Astrocyte (in vitro differentiated cells and primary cell): ENCODE results near the gene SC5D. TPM values are rescaled to one million over a fixed set of nuclear protein-coding genes. Genes with fewer than 3 reads are reported as not detected.

Experiments used
- DNase-seq: peaks from one replicate; pipeline ENCODE4 v3.0.0-alpha.2; 2010; ENCODE audit warnings: low read depth
- FAIRE-seq: peaks from 2 replicates; lab custom pipeline; 2011; peaks lifted over from hg19 to GRCh38; lab: Jason Lieb, UNC
- H2AFZ ChIP-seq: 2 replicates; pipeline ENCODE4 v1.6.0; 2012; ENCODE audit warnings: low read depth, low read length, inconsistent platforms
- H3K27ac ChIP-seq: 2 replicates; pipeline ENCODE4 v1.5.1; 2011; ENCODE audit warnings: low read depth, low read length, inconsistent platforms
- H3K27me3 ChIP-seq: 2 replicates; pipeline ENCODE4 v1.6.0; 2011; ENCODE audit warnings: low read length, inconsistent platforms; ENCODE audit not compliant: insufficient read depth
- H3K36me3 ChIP-seq: 2 replicates; pipeline ENCODE4 v1.5.1; 2011; ENCODE audit warnings: low read length, inconsistent platforms; ENCODE audit not compliant: insufficient read depth
- H3K4me1 ChIP-seq: 2 replicates; pipeline ENCODE4 v1.5.1; 2011; ENCODE audit warnings: low read length, inconsistent platforms; ENCODE audit not compliant: insufficient read depth
- H3K4me2 ChIP-seq: 2 replicates; pipeline ENCODE4 v1.6.0; 2012; ENCODE audit warnings: low read length, inconsistent platforms
- H3K4me3 ChIP-seq: 2 replicates; pipeline ENCODE4 v1.5.1; 2011; ENCODE audit warnings: low read depth, mild to moderate bottlenecking, low read length, inconsistent platforms; ENCODE audit not compliant: insufficient read depth
- H3K79me2 ChIP-seq: 2 replicates; pipeline ENCODE4 v1.6.0; 2012; ENCODE audit warnings: mild to moderate bottlenecking, low read length, inconsistent platforms; ENCODE audit not compliant: insufficient read depth
- H3K9ac ChIP-seq: 2 replicates; pipeline ENCODE4 v1.6.0; 2012; ENCODE audit warnings: mild to moderate bottlenecking, low read length, inconsistent platforms
- H3K9me3 ChIP-seq: 2 replicates; pipeline ENCODE4 v1.5.1; 2012; ENCODE audit warnings: low read depth, mild to moderate bottlenecking, low read length, inconsistent platforms; ENCODE audit not compliant: insufficient read depth
- H4K20me1 ChIP-seq: 2 replicates; pipeline ENCODE4 v1.6.0; 2012; ENCODE audit warnings: low read length, inconsistent platforms; ENCODE audit not compliant: insufficient read depth
- H3K27ac Mint-ChIP-seq: one replicate; pipeline ENCODE4 v1.8.0; 2021; ENCODE audit warnings: mild to moderate bottlenecking, mixed read lengths; ENCODE audit not compliant: unreplicated experiment
- H3K27me3 Mint-ChIP-seq: one replicate; pipeline ENCODE4 v1.8.0; 2021; ENCODE audit warnings: low read depth, mixed read lengths; ENCODE audit not compliant: unreplicated experiment
- H3K36me3 Mint-ChIP-seq: one replicate; pipeline ENCODE4 v1.8.0; 2021; ENCODE audit warnings: low read depth, mixed read lengths; ENCODE audit not compliant: unreplicated experiment
- H3K4me1 Mint-ChIP-seq: one replicate; pipeline ENCODE4 v1.8.0; 2021; ENCODE audit warnings: low read depth, mixed read lengths; ENCODE audit not compliant: unreplicated experiment
- H3K4me3 Mint-ChIP-seq: one replicate; pipeline ENCODE4 v1.8.0; 2021; ENCODE audit warnings: mild to moderate bottlenecking, moderate library complexity, mixed read lengths; ENCODE audit not compliant: unreplicated experiment
- H3K9me3 Mint-ChIP-seq: one replicate; pipeline ENCODE4 v1.8.0; 2021; ENCODE audit warnings: mild to moderate bottlenecking, mixed read lengths; ENCODE audit not compliant: unreplicated experiment
- EZH2 ChIP-seq: IDR thresholded peaks from 2 replicates; pipeline ENCODE4 v1.6.1; 2012; ENCODE audit warnings: mild to moderate bottlenecking, low read length, inconsistent platforms; ENCODE audit not compliant: insufficient read depth
- total RNA-seq: library from RNA; stranded (reverse); gene quantifications from 2 replicates; pipeline ENCODE4 v1.2.1, GENCODE V29; 2021
- TF ChIP-seq, protein P1 (sequence below): IDR thresholded peaks from 2 replicates; pipeline ENCODE4 v1.5.1; 2011; ENCODE audit warnings: low read depth, mild to moderate bottlenecking, inconsistent platforms, low read length, moderate library complexity; ENCODE audit not compliant: insufficient read depth

The SC5D gene
- total RNA-seq, 1 donor from 2014 or later: 81.8 TPM

GRCh38 chr11:121257289-121257688 is 35.3 kb upstream of the SC5D start:
- Histone ChIP-seq H3K4me2 (no peak overlapping the region), H3K79me2 (no peaks in the 10 kb centered on the region), H3K36me3 (no peaks in the 10 kb centered on the region), H4K20me1 (no peaks in the 10 kb centered on the region), H3K27ac (no peak overlapping the region), H3K27me3 (no peaks in the 10 kb centered on the region), H3K9ac (no peak overlapping the region), H3K4me1 (no peaks in the 10 kb centered on the region), H3K9me3 (no peaks in the 10 kb centered on the region), H3K4me3 (no peak overlapping the region), H2AFZ (no peak overlapping the region)
- FAIRE-seq: no peak
- Mint-ChIP-seq H3K27ac (no peak overlapping the region), H3K36me3 (no peaks in the 10 kb centered on the region), H3K27me3 (no peaks in the 10 kb centered on the region), H3K4me1 (no peaks in the 10 kb centered on the region), H3K4me3 (no peak overlapping the region), H3K9me3 (no peaks in the 10 kb centered on the region)
- TF ChIP-seq, protein P1, sequence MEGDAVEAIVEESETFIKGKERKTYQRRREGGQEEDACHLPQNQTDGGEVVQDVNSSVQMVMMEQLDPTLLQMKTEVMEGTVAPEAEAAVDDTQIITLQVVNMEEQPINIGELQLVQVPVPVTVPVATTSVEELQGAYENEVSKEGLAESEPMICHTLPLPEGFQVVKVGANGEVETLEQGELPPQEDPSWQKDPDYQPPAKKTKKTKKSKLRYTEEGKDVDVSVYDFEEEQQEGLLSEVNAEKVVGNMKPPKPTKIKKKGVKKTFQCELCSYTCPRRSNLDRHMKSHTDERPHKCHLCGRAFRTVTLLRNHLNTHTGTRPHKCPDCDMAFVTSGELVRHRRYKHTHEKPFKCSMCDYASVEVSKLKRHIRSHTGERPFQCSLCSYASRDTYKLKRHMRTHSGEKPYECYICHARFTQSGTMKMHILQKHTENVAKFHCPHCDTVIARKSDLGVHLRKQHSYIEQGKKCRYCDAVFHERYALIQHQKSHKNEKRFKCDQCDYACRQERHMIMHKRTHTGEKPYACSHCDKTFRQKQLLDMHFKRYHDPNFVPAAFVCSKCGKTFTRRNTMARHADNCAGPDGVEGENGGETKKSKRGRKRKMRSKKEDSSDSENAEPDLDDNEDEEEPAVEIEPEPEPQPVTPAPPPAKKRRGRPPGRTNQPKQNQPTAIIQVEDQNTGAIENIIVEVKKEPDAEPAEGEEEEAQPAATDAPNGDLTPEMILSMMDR: no peak
- no peak for DNase-seq

- no peak overlapping the region for H3K4me2 ChIP-seq
- no peak overlapping the region for H2AFZ ChIP-seq
- no peak for FAIRE-seq
- no peaks in the 10 kb centered on the region for H3K36me3 Mint-ChIP-seq
- H3K27ac Mint-ChIP-seq: no peak overlapping the region
- no peak overlapping the region for H3K27ac ChIP-seq
- no peaks in the 10 kb centered on the region for H3K27me3 Mint-ChIP-seq
- no peaks in the 10 kb centered on the region for H3K36me3 ChIP-seq
- no peaks in the 10 kb centered on the region for H4K20me1 ChIP-seq
- no peaks in the 10 kb centered on the region for H3K4me1 Mint-ChIP-seq
- no peaks in the 10 kb centered on the region for H3K4me1 ChIP-seq
- H3K9me3 ChIP-seq: no peaks in the 10 kb centered on the region
- no peaks in the 10 kb centered on the region for H3K27me3 ChIP-seq
- H3K4me3 ChIP-seq: no peak overlapping the region
- no peak for DNase-seq
- no peak overlapping the region for H3K9ac ChIP-seq
- no peaks in the 10 kb centered on the region for H3K9me3 Mint-ChIP-seq
- no peak for TF ChIP-seq EZH2
- TF ChIP-seq, protein P1: no peak
- H3K79me2 ChIP-seq: no peaks in the 10 kb centered on the region
- H3K4me3 Mint-ChIP-seq: no peak overlapping the region
Observed at GRCh38 chr11:121257976-121258375, 34.6 kb upstream of the SC5D start.

DNA sequence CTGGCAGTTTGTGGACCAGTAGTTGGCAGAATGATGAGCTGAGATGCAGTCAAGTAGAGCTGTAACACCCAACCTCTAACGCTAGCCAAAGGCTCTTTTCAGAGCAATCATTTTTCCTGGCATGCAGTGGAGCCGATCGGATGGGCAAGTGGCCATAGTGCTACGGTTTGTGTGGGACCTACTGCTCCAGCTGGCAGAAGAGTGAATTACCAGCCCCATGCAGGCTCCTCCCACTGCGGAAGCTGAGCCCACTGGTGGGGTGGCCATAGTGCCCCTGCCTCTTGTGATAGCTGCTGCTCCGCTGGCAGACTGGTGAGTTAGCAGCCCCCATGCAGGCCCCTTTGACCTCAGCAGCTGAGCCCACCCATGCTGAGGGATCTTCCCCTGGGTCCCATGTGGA is 27.0 kb upstream of the SC5D start:
- Mint-ChIP-seq H3K36me3 (no peaks in the 10 kb centered on the region), H3K27ac (no peak overlapping the region)

More for the DNA sequence above, 27.0 kb upstream of the SC5D start:
- Mint-ChIP-seq H3K4me3 (no peak overlapping the region), H3K9me3 (peaks cover 6% of the 10 kb centered on the region), H3K4me1 (peaks cover 4% of the 10 kb centered on the region), H3K27me3 (no peaks in the 10 kb centered on the region)
- H3K4me2 ChIP-seq: no peak overlapping the region
- H3K27ac ChIP-seq: no peak overlapping the region
- no peaks in the 10 kb centered on the region for H4K20me1 ChIP-seq
- no peak overlapping the region for H3K4me3 ChIP-seq
- H3K9ac ChIP-seq: no peak overlapping the region
- peaks cover 26% of the 10 kb centered on the region for H3K27me3 ChIP-seq
- TF ChIP-seq, protein P1: no peak
- no peak for TF ChIP-seq EZH2
- H3K79me2 ChIP-seq: no peaks in the 10 kb centered on the region
- H3K4me1 ChIP-seq: no peaks in the 10 kb centered on the region
- DNase-seq (no peak), FAIRE-seq (no peak)
- H3K36me3 ChIP-seq: no peaks in the 10 kb centered on the region
- no peaks in the 10 kb centered on the region for H3K9me3 ChIP-seq
- H2AFZ ChIP-seq: no peak overlapping the region
